Medulla oblongata (tissue), 1 donor: ENCODE data around the gene NDST1.

Experiments used
- DNase-seq: peaks from one replicate; pipeline ENCODE4 v3.0.0-alpha.2; 2015; ENCODE audit errors: extremely low spot score

NDST1 gene

DNA sequence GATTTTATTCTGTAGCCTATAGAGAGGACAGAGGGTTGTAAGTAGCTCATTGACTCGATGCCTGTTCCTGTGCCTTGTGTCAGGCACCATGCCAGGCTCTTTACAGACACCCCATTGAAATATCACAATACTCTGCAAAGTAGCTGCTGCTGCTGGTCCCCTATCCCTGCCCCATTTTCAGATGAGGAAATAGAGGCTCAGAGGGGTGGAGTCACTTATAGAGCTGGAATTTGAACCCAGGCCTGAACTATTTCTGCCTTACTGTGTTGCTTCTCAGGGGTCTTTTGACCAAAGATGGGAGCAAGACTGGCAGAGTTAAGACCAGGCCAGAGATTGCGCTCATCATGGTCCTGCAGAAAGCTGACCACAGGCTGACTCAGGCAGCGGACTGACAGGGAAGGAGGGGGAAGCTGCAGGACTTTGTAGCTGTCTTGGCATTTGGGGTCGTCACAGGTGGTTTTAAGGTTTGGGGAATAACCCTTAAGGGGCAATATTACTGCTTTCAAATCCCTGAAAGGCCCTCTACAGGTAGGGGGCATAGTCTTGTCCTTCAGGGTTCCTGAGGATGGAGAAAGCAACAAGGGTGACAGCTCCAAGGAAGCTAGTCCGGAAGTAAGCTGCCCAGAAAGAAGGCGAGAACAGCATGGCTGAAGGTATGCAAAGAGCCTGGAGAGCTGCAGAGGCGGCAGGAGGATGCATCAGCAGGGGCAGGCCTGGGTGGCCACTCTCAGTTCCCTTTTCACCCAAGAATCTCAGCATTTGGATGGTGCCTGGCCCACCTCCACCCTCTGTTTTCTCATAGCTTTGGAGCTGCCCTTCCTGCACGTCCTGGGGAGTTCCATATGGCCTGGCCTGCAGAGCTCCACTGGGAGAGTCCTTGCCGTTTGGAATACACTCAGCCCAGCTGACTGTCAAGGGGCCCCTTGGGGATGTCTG is 18.3 kb upstream of the NDST1 start:
- peak; percentile 86 for DNase-seq

DNA sequence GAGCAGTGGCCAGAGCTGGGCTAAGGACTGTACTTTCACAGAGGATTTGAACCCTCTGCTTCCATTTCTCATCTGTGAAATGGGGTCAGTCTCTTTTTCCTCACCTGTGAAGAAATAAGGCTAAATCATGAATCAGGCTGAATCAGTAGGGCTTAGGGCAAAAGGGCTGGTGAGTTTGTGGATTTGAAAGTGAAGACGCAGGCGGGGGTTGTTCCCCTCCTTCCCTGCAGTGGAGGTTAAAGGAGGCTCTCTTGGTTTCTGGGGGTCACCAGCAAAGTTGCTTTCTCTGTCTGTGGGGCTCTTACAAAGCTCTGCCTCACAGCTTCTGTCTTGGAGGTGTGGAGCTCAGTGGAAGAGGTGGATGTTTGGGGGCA is 17.6 kb upstream of the NDST1 start:
- no peak for DNase-seq

DNA sequence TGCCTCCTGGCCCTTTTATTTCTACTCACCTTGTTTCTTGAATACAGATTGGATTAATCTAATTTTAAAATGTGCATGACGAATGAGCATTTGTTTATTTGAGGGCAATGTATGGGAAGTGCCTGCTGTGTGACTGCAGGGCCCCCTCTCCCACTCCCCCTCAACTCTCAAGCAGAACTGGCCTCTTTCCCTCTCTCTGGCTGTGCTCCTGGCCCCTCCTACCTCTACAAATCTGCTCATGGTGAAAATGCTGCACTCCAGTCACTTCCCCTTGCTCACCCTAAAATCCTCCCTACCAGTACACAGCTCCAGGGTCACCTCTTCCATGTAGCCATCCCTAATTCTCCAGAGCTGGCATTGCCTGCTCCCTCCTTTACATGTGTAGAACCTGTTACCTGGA is 17.2 kb upstream of the NDST1 start:
- no peak for DNase-seq

DNA sequence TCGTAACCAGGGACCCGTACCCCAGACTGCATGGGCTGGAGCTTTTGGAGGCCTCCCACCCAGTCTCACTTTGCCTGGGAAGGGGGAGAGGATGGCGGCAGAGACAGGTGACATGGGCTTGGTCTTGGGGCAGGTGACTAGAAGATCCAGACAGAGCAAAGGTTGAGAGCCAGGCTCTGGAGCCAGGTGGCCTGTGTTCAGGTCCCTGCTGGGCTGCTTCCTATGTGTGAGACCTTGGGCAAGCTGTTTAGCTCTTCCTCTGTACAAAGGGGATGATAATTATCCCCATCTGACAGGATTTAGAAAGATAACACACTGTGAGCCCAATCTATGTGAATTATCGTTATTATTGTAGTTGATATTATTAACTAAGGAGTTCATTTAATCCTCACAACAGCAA is 16.1 kb upstream of the NDST1 start:
- DNase-seq: no peak

DNA sequence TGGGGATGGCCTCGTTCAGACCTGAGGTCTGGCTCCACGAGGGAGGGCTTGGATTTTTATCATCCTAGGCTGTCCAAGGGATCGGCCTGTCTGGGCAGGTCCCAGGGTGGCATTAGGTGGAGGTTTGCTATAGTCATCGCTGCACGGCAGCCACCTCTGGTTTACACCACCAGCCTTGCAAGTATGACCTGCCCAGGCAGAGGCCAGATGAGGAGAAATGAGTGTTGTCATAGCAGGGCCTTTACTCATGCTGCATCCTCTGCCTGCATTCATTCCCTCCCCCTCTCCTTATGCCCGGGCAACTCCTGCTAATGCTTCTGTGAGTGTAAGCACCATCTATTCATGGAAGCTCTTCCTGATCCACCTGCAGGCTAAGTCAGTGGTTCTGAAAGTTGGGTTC is 15.3 kb upstream of the NDST1 start:
- no peak for DNase-seq

DNA sequence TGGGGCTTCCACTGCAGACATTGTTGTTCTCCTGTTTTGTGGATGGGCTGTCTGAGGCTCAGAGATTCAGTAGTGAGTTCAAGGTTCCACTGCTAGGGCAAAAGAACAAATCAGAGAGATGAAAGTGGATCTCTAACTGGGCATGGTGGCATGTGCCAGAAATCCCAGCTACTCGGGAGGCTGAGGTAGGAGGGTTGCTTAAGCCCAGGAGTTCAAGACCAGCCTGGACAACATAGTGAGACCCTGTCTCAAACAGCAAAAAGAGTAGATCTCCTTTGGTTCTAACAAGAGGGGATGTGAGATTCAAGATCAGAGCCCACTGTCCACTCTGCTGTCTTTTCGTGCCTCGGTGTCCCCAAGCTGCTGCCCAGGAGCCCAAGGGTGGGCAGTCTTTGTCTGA is 11.8 kb upstream of the NDST1 start:
- DNase-seq: no peak

DNA sequence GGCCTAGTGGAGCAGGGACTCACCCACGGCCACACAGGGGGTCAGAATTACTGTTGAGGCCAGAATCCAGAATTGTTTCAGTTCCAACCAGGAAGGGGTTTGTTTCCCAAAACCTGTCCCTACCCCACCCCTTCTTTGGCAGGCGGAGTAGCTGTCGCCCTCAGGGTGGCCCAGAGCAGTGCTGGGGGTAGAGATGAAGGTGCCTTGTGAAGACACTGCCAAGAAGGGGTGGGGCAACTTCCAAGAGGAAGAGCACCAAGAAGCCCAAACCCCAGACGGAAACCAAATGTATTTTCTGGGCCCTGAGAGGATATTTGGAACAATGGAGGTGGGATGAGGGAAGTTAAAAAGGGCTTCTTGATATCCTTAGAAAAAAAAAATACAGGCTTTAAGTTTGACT is 11.4 kb upstream of the NDST1 start:
- DNase-seq: no peak

DNA sequence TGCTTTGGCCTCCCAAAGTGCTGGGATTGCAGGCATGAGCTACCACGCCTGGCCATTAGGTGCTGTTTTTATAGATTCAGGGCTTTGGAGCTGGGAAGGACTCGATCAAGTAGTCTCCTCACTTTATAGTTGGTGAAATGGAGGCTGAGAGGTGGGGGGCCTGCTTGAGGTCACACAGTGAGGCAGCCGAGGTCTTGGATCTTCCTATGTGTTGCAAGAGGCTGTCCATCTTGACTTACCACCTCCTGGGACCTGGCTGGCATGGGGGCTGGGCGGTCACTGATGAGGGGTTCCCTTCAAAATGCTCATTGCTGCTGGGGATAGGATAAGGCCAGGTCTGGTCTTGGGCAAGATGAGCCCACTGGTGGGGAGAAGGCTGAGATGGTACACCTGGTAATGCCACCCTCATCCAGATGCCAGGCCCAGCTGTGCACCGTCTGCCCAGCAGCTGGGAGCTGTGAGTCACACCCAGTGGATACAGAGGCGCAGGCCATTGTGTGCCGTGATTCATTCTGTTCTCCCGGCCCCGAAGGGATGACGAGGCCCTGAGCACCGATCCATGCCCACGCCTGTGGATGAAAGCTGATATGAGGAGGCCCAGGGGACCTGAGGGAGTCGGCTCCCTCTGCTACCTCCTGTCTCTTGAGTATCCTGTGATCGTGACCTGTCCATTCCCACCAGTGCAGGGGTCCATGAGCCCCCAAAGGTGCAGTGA is 10.5 kb upstream of the NDST1 start:
- DNase-seq: peak; percentile 77

DNA sequence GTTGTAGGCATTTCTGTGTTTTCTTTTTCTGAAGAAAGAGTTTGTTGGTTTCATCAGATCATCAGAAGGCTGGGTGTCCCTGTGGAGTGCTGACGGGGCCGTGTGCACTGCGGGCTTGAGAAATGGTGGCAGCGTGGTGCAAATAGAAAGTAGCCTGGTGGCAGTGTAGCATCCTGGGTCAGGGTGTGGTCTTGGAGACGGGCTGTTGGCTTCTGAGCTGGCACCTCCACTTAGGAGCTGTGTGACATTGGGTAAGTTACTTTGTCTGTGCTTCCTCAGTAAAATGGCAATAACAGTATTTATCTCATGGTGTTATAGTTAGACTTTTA is 10.0 kb upstream of the NDST1 start:
- no peak for DNase-seq

DNA sequence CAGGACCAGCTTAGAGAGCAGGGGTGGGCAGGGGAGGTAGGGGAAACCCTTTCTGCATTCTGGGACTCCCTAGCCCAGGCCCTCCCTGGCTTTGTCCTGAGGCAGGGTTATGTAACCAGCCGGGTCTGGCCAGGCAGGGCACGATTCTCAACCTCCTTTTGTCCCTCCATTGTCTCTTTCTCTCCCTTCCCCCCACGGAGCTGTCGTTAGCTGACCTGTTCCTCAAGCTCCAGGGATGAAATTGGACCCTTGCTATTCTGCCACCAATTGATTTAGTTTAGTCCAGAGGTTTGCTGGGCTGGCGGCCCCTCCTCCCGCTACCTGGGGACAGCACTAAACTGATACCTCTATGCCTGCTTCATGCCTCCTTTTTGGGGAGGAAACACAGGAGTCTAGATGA is 9.4 kb upstream of the NDST1 start:
- DNase-seq: no peak

DNA sequence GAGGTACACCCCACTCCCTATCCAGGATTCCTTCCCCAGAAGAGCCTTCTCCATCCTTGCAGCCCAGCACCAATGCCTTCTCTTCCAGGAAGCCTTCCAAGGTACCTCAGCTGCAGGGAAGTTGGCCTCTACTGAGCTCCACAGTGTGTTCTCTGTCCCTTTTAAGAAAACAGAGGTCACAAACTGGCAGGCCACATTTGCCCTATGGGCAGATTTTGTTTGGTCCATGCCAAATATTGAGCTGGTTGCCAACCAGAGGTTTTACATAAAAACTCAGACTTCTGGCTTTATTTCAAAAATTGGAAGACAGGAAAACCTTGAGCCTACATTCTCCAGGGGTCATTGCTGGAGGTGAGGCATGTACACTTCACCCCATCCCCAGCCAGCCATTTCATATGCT is 9.0 kb upstream of the NDST1 start:
- DNase-seq: no peak

DNA sequence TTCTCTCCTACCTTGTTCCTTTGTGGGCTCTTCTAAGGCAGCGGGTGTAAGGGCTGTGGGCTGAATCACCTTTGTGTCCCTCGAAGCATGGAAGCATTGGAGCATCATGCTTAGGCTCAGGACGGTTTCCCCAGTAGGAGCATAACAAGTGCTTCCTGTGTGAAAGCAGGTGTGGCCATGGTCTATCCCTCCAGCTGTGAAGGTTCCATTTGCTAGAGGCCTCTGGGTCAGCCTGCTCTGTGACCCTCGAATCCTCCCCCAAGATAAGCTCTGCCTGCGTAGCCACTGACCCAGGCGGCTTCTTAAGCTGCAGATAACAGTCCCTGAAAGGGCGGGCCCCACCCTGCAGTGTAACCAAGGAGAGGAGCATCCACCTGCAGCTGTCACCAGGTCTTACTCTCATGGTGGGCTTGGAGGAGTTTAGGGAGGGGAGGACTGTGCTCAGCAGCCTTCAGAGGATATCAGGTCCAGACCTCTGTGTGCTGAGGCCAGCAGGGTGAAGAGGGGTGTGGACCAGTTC is 8.4 kb upstream of the NDST1 start:
- DNase-seq: no peak

DNA sequence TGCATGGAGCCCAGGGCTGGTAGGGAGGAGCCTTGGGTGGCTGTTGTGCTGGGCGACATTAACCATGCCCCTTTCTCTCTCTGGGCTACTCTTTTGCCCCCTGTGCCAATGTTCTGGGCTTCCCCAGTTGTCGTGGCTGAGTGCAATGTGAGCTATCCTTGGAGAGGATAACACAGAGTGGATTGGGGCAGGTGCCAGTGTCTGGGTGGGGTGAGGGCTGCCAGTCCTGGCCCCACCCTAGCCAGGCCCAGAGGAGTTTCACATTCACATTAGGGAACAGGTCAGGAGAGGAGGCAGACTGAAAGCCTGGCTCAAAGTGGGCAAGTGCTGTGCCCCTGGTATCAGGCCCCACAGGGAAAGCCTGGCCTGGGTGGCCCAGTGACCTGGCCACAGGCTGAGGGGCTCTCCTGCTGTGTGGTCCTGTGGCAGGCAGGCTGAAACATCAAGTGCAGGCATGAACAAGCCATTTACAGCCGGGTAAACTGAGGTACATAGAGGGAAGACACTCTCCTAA is 7.5 kb upstream of the NDST1 start:
- DNase-seq: no peak

DNA sequence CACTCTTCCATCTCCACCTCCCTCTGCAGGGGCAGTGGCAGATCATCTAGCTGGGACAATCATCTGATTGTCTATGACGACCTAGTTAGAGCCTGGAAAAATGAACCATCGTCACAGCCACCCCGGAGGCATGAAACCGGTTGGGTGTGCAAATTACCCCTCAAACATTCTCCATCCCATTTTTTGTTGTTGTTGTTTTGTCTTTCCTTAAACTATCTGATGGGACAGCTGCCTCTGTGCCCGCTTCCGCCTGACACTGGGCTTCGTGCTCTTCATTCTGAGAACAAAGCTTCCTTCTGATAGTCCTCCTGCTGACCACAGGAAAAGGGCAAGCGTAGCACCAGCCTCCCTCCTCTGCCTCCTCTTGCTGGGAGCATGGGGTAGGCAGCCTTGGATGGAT is 7.0 kb upstream of the NDST1 start:
- DNase-seq: peak; percentile 79

DNA sequence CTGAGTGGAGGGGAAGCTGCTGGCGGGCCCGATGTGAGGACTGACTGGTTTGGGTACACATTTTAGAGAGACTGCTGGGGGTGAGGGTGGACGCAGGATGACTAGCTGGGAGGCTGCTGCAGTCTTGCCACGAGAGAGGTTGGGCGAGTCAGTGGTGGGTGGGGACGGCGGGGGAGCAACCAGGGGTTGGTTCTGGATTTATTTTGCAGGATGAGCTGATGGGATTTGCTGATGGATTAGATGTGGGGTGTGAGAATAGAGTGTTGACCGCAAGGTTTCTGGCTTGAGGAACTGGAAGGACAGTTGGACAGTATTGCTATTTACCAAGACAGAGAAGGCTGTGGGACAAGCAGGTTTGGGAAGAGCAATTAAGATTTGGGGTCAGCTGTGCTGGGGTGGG is 5.8 kb upstream of the NDST1 start:
- no peak for DNase-seq

DNA sequence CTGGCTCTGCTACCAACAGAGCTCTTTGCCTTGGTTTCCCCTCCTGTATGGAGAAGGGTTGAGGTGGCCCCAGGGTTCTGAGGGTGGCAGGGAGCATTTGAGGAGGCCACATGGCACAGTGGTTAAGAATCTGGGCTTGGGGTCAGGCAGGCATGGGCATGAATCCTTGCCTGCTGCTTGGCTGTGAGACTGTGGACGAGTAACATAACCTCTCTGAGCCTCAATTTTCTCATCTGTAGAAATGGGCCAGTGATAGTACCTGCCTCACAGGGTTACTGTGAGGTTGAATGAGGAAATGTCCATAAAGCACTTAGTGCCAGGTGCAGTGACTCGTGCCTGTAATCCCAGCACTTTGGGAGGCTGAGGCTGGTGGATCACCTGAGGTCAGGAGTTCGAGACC is 5.1 kb upstream of the NDST1 start:
- DNase-seq: no peak

DNA sequence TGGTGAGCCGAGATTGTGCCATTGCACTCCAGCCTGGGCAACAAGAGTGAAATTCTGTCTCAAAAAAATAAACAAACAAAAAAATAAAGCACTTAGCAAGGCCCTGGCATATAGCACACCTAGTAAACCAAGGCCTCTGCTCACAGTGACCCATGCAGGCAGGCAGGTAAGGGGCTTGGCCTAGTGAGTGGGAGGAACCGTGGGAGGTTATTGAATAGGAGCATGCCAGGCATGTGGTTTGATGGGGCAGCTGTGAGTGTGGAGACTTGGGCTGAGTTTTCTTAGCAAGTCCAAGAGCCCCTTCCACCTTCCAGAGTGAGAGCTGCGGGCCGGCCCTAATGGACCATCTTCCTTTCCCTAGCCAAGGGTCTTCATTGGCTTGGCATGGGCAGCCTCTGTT is 4.5 kb upstream of the NDST1 start:
- no peak for DNase-seq

DNA sequence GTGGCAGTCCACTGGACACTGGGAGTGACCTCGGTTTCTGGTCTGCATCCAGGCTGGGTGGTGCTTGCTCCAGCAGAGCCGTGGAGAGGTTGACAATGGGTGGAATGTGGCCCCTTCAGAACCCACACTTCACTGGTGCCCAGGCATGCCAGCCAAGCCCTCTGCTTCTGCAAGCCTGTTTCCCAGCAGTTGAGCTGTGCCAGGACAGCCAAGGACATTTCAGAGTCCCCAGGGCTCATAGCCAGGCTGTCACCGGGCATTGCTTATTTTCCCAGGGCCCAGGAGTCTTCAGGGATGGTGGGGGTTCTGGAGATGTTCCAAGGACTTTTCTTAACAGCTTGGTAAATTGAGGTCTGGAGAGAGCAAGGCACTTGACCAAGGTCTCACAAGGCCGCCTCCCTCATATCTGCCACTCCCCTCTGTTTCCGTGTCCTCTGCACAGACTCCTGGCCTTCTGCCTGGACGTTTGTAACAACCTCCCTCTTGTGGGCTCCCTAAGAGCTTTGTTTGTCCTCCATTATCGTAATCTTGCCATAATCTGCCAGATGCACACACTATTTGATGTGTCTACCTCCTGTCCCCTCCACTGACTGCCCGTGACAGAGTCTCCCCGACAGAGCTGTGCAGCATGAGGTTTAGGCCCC is 3.8 kb upstream of the NDST1 start:
- DNase-seq: peak; percentile 82

DNA sequence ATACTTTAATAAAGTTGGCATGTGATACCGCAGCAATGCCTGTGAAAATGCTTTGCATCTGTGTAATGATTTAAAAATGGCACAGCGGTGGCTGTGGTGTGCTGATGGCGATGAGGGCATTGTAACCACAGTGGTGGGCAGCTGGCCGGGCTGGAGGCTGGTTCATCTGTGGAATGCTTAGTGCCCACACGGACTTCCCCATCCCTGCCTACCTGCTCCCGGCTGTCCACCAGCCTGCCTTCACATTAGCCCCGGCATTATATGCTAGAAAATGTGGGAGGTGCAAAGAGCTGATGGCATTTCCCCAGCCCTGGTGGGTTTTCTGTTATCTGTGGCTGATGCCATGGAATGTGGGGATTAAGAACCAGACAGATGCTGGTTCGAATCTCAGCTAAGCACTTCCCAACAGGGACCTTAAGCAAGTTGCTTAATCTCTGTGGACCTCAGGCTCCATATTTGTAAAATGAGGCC is 2.9 kb upstream of the NDST1 start:
- no peak for DNase-seq

DNA sequence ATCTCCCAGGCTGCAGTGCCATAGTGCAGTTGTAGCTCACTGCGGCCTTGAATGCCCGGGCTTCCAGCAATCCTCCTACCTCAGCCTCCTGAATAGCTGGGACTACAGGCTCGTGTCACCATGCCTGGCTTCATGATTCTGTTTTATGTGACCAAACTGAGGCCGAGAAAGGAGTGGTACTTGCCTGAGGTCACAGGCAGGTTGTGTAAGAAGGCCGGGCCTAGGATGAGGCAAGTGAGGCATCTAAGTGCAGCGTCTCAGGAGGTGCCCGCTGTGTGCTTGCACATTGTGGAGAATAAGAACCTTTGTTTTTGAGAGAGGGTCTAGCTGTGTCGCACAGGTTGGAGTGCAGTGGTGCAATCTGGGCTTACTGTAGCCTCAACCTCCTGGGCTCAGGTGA is 2.1 kb upstream of the NDST1 start:
- DNase-seq: no peak

DNA sequence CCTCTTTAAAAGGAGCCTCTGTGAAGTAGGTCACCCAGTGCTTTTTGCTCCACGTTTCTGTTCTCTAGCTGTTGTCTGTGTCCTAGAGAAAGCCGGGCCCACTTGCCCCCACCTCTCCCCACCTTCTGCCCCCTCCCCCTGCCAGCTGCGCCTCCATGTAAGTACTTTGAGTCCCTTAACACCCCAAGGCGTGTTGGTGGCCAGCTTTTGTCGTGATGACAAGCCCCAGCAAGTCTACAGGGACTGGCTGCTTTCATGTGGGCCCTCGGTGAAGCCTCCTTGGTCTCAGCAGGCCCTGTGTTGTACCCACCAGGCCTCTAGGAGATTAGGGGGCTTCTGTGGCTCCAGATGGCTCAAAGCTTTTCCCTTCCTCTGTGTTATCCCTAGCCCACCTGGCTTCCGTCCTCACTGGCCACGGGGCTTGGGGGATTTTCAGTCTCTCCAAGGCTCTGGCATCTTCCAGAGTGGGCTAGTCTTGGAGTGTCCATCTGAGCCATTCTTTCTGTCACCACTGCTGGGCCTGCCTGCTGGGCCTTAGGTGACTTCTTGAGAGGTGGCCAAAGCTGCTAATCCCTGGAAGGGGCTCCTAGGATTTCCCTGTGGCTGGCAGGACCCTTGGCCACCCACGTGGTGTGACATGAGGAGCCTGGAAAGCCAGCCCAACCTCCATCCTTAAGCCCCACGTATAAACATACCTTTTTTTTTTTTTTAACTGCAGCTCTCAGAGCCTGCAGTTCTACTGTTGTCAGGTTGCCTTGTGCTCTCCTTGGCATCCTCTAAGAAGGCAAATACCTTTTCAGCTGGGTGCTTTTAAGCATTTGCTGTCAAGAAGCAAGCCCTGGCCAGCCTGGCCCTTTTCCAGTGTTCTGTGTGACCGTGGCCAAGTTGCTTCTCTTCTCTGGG is 1.1 kb upstream of the NDST1 start:
- no peak for DNase-seq
